ENCODE data around the gene IL12RB1. TPM values are rescaled to one million over a fixed set of nuclear protein-coding genes. Genes with fewer than 3 reads are reported as not detected.
A peak's percentile ranks its signal among the peaks of the same experiment; 100 is the strongest.
"Not testable (repeated sequence)": the region's sequence is repeated elsewhere in the genome, so short reads cannot be mapped to it uniquely, and the experiment has no call there.

Gene IL12RB1
- total RNA-seq, 1 donor from 2014 or later: not detected

DNA sequence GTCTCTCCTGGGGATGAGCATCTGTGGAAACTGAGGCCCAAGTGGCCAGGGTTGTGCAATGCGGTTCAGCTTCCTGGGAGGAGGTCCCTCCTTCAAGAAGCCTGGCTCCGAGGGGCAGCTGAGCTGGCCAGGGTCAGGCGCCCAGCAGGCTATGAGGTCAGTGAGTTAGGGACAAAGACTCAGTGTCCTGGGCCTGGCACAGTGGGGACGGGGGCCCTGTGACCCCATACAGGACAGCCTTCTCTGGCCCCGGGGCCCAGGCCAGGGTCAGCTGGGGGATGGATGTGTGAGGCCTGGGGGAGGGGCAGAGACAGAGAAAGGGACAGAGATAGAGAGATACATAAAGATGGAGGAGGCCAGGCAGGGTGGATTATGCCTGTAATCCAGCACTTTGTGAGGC lies 3.0 kb upstream of the IL12RB1 start:
- H3K4me3 ChIP-seq (ENCODE audit: low read depth, low read length): no peak overlapping the region
- TF ChIP-seq, protein P1, sequence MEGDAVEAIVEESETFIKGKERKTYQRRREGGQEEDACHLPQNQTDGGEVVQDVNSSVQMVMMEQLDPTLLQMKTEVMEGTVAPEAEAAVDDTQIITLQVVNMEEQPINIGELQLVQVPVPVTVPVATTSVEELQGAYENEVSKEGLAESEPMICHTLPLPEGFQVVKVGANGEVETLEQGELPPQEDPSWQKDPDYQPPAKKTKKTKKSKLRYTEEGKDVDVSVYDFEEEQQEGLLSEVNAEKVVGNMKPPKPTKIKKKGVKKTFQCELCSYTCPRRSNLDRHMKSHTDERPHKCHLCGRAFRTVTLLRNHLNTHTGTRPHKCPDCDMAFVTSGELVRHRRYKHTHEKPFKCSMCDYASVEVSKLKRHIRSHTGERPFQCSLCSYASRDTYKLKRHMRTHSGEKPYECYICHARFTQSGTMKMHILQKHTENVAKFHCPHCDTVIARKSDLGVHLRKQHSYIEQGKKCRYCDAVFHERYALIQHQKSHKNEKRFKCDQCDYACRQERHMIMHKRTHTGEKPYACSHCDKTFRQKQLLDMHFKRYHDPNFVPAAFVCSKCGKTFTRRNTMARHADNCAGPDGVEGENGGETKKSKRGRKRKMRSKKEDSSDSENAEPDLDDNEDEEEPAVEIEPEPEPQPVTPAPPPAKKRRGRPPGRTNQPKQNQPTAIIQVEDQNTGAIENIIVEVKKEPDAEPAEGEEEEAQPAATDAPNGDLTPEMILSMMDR (conservative IDR thresholded peaks at IDR 0.05; ENCODE audit: low read depth, low read length): no peak
- no peak for DNase-seq (ENCODE audit: low read depth)

DNA sequence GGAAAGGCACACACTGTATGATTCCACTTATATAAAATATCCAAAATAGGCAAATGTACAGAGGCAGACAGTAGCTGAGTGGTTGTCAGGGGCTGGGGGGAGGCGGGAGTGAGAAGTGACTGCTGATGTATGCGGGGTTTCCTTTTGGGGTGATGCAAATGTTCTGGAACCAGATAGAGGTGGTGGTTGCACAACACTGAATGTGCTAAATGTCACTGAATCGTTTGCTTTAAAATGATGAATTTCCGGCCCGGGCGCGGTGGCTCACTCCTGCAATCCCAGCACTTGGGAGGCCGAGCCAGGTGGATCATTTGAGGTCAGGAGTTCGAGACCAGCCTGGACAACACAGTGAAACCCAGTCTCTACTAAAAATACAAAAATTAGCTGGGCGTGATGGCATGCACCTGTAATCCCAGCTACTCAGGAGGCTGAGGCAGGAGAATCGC lies 2.4 kb upstream of the IL12RB1 start:
- H3K4me3 ChIP-seq (ENCODE audit: low read depth, low read length); DNase-seq (ENCODE audit: low read depth): not testable (repeated sequence)

DNA sequence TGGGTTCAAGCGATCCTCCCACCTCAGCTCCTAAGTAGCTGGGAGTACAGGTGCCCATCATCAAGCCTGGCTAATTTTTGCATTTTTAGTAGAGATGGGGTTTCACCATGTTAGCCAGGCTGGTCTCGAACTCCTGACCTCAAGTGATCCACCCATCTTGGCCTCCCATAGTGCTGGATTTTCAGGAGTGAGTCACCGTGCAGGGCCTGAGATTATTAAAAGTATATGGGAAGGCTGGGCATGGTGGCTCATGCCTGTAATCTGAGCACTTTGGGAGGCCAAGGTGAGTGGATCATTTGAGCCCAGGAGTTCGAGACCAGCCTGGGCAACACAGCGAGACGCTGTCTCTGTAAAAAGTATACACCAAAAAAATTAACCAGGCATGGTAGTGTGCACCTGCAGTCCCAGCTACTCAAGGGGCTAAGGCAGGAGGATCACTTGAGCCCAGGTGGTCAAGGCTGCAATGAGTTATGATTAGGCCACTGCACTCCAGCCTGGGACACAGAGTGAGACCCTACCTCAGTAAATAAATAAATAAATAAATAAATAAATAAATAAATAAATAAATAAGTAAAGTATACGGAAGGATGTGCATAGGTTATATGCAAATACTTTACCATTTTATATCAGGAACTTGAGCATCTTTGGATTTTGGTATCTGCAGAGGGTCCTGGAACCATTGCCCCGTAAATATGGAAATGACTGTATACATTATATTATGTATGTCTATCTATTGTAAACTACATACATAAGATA lies 854 bp downstream of the IL12RB1 start:
- no peak overlapping the region for H3K4me3 ChIP-seq (ENCODE audit: low read depth, low read length)
- TF ChIP-seq, protein P1 (conservative IDR thresholded peaks at IDR 0.05; ENCODE audit: low read depth, low read length): no peak

DNA sequence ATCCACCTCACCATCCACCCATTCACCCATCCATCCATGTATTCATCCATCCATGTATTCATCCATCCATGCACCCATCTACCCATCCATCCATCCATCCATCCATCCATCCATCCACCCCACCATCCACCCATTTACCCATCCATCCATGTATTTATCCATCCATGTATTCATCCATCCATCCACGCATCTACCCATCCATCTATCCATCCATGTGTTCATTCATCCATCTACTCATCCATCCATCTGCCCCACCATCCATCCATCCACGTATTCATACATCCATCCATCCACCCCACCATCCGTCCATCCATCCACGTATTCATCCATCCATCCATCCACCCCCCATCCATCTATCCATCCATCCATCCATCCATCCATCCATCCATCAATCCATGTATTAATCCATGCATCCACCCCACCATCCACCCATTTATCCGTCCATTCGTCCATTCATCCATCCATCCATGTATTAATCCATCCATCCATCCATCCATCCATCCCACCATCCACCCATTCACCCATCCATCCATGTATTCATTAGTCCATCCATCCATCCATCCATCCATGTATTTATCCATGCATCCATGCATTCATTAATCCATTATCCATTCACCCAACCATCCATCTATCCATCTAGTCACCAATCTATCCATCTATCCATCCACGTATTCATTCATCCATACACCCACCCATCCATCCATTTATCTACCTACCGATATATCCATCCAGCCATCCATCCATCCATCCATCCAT lies 2.6 kb downstream of the IL12RB1 start:
- TF ChIP-seq, protein P1 (conservative IDR thresholded peaks at IDR 0.05; ENCODE audit: low read depth, low read length): no peak
- DNase-seq (ENCODE audit: low read depth): no peak
- H3K4me3 ChIP-seq (ENCODE audit: low read depth, low read length): no peak overlapping the region

More for the DNA sequence above, 854 bp downstream of the IL12RB1 start:
- no peak for DNase-seq (ENCODE audit: low read depth)

DNA sequence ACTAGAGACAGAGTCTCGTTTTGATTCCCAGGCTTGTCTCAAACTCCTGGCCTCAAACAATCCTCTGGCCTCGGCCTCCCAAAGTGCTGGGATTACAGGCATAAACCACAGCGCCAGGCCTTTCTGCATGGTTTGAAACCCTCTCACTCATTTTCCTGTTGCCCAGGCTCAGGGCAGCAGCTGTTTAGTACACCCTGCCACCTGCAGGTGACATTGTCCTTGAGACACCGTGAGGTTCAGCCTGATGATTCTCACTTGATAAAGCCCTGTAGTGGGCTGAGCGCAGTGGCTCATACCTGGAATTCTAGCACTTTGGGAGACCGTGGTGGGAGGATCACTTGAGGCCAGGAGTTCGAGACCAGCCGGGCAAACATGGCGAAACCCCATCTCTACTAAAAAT lies 12.5 kb downstream of the IL12RB1 start:
- TF ChIP-seq, protein P1 (conservative IDR thresholded peaks at IDR 0.05; ENCODE audit: low read depth, low read length): peak; percentile 4
- no peak for DNase-seq (ENCODE audit: low read depth)
- no peak overlapping the region for H3K4me3 ChIP-seq (ENCODE audit: low read depth, low read length)

DNA sequence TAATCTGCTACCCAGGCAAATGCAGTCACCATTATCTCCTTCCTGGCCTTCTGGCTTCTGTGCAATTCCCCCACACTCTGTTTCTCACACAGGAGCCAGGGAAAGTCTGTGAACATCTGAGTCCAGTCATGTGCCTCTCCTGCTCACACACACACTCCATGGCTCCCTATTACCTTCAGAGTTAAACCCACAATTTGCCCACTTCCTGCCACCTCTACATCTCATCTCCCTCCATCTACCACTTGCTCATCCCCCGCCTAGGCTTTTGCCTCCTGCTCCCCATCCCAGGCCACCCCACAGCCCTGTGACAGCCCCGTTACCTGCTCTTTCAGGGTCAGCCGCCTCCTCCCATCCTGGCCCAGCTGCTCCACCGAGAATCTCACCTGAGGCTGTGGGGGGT lies 13.5 kb downstream of the IL12RB1 start:
- no peak for DNase-seq (ENCODE audit: low read depth)
- TF ChIP-seq, protein P1 (conservative IDR thresholded peaks at IDR 0.05; ENCODE audit: low read depth, low read length): no peak
- no peak overlapping the region for H3K4me3 ChIP-seq (ENCODE audit: low read depth, low read length)

DNA sequence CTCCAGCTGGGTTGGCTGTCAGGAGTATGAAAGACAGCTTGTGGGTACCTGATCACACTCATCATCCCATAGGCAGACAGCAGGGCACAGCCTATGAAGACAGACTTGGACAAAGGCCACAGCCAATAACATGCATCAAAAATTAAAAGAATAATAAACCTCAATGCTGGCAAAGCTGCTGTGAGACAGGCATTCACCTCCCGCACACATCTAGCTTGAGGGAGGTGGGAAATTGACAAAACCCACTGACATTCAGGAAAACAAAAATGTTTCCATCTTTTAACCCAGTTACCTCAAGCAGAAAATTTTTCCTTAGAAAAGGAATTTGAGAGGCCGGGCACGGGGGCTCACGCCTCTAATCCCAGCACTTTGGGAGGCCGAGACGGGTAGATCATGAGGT lies 14.4 kb downstream of the IL12RB1 start:
- DNase-seq (ENCODE audit: low read depth): no peak
- TF ChIP-seq, protein P1 (conservative IDR thresholded peaks at IDR 0.05; ENCODE audit: low read depth, low read length): no peak
- H3K4me3 ChIP-seq (ENCODE audit: low read depth, low read length): no peak overlapping the region

Measured in epithelial cell of proximal tubule (primary cell).